HG03442 (cell line): ENCODE results near the gene L3MBTL2.

Experiments used
- ATAC-seq: cut with Tn5 transposase; IDR thresholded peaks from one replicate; pipeline ENCODE4 v1.9.1; 2021; ENCODE audit warnings: mild to moderate bottlenecking, moderate library complexity; ENCODE audit not compliant: unreplicated experiment

Gene L3MBTL2

GRCh38 chr22:41264408-41264941, 59.4 kb downstream of the L3MBTL2 start:
- no peak for ATAC-seq

GRCh38 chr22:41267958-41268357, 62.8 kb downstream of the L3MBTL2 start:
- ATAC-seq, result no peak

- ATAC-seq, result no peak
These were observed 66.7 kb downstream of the L3MBTL2 start for GRCh38 chr22:41271787-41272186.

- no peak for ATAC-seq
These were observed 68.0 kb downstream of the L3MBTL2 start for GRCh38 chr22:41273128-41273527.

GRCh38 chr22:41274856-41275255, 69.7 kb downstream of the L3MBTL2 start:
- no peak for ATAC-seq

GRCh38 chr22:41280065-41280464, 75.0 kb downstream of the L3MBTL2 start:
- no peak for ATAC-seq

GRCh38 chr22:41280854-41281253, 75.7 kb downstream of the L3MBTL2 start:
- ATAC-seq, result no peak
